HepG2 (cell line): ENCODE measurements around the gene RAP1GAP2. TPM values are rescaled to one million over a fixed set of nuclear protein-coding genes. Genes with fewer than 3 reads are reported as not detected.

Experiments
- ATAC-seq: fragments of 200-7000 bp; cut with Tn5 transposase; 3 replicates; pipeline ENCODE4 v1.9.1; 2020; ENCODE audit warnings: mild to moderate bottlenecking, moderate library complexity
- BruUV-seq: library from RNA; stranded (reverse); fragments of 400-500 nt; replicated peaks from 2 replicates; lab custom pipeline; 2021; lab: Mats Ljungman, UMichigan
- CTCF ChIA-PET: fragments of 300-600 bp; formaldehyde crosslinking; extraction: SDS; loops from one replicate; lab custom pipeline; 2021; ENCODE audit warnings: low total read pairs, inconsistent platforms, low intra/inter-chr PET ratio; lab: Yijun Ruan, JAX
- POLR2A ChIA-PET: fragments of 350-600 bp; sonication (Branson Sonifier 250); formaldehyde crosslinking; loops from one replicate; lab custom pipeline; 2020; ENCODE audit warnings: antibody characterized with exemption, inconsistent platforms; lab: Yijun Ruan, JAX
- DNase-seq: peaks from one replicate; pipeline ENCODE4 v3.0.0-alpha.2; 2015; ENCODE audit warnings: low spot score
- FAIRE-seq: peaks from 3 replicates; lab custom pipeline; 2011; peaks lifted over from hg19 to GRCh38; lab: Jason Lieb, UNC
- H2AFZ ChIP-seq: one replicate; pipeline ENCODE4 v1.6.1; 2011; ENCODE audit warnings: low read length, inconsistent platforms
- H3K27ac ChIP-seq: fragments of 300-600 bp; 3 replicates; pipeline ENCODE4 v1.8.0; 2011; ENCODE audit warnings: mixed run types, mild to moderate bottlenecking, mixed read lengths, low read length, inconsistent platforms; ENCODE audit not compliant: insufficient read depth; ENCODE audit errors: extremely low read length
- H3K27me3 ChIP-seq, 2 experiments: fragments of 200-600 bp in 1 of 2; 2 replicates in 1 of 2; 3 replicates in 1 of 2; pipeline versions ENCODE4 v1.6.0 to v1.8.0; 2011; ENCODE audit warnings: low read length in 2 of 2, mild to moderate bottlenecking in 2 of 2, moderate library complexity in 2 of 2, inconsistent platforms in 1 of 2; ENCODE audit not compliant: insufficient read depth in 2 of 2, control insufficient read depth in 1 of 2
- H3K36me3 ChIP-seq, 2 experiments: fragments of 200-600 bp in 1 of 2; replicated peaks in 1 of 2; 2 replicates in 1 of 2; 3 replicates in 1 of 2; pipeline versions ENCODE4 v1.5.1 to v1.8.0; 2011; ENCODE audit warnings: low read length in 2 of 2, inconsistent platforms in 1 of 2; ENCODE audit not compliant: insufficient read depth in 2 of 2, control insufficient read depth in 1 of 2
- H3K4me1 ChIP-seq: 2 replicates; pipeline ENCODE4 v1.5.1; 2012; ENCODE audit warnings: low read length, inconsistent platforms; ENCODE audit not compliant: insufficient read depth
- H3K4me2 ChIP-seq: 2 replicates; pipeline ENCODE4 v1.6.0; 2011; ENCODE audit warnings: low read depth, low read length, inconsistent platforms
- H3K4me3 ChIP-seq, 3 experiments: fragments of 200-600 bp in 1 of 3; sonication (generic), shearing (Covaris generic) in 1 of 3; replicated peaks in 1 of 3; 2 replicates each; pipeline ENCODE4 v1.5.1; 2011 to 2016; ENCODE audit warnings: low read length in 3 of 3, inconsistent platforms in 2 of 3, low read depth in 2 of 3, mild to moderate bottlenecking in 2 of 3, control low read depth in 1 of 3, mixed read lengths in 1 of 3; ENCODE audit not compliant: insufficient read depth in 1 of 3
- H3K79me2 ChIP-seq: one replicate; pipeline ENCODE4 v1.6.1; 2011; ENCODE audit warnings: low read length, inconsistent platforms; ENCODE audit not compliant: insufficient read depth
- H3K9ac ChIP-seq: 2 replicates; pipeline ENCODE4 v1.6.0; 2011; ENCODE audit warnings: mild to moderate bottlenecking, low read depth, low read length, inconsistent platforms; ENCODE audit not compliant: insufficient read depth
- H3K9me3 ChIP-seq: 2 replicates; pipeline ENCODE4 v1.5.1; 2012; ENCODE audit warnings: mild to moderate bottlenecking, low read length
- H4K20me1 ChIP-seq: 2 replicates; pipeline ENCODE4 v1.6.0; 2011; ENCODE audit warnings: inconsistent platforms, mild to moderate bottlenecking, low read length, moderate library complexity; ENCODE audit not compliant: insufficient read depth
- HNRNPUL1 ChIP-seq: fragments of 200-400 bp; formaldehyde crosslinking; IDR thresholded peaks from 2 replicates; pipeline ENCODE4 v1.6.1; 2017; ENCODE audit warnings: low read depth, mild to moderate bottlenecking, low read length, moderate library complexity
- KAT7 ChIP-seq: IDR thresholded peaks from 2 replicates; pipeline ENCODE4 v1.6.1; 2018; ENCODE audit warnings: borderline replicate concordance, missing compliant biosample characterization
- PAXIP1 ChIP-seq: sonication (generic); formaldehyde crosslinking; conservative IDR thresholded peaks from 2 replicates; pipeline ENCODE4 v1.4.0; 2020; ENCODE audit warnings: mild to moderate bottlenecking, missing genetic modification reagents, moderate library complexity
- REST ChIP-seq, 2 experiments: IDR thresholded peaks; 2 replicates each; pipeline ENCODE4 v1.6.1; 2011 to 2012; ENCODE audit warnings: low read length in 2 of 2, borderline replicate concordance in 1 of 2, low read depth in 1 of 2, mild to moderate bottlenecking in 1 of 2, moderate library complexity in 1 of 2
- TBP ChIP-seq: sonication (generic); formaldehyde crosslinking; IDR thresholded peaks from 2 replicates; pipeline ENCODE4 v1.5.0; 2020; ENCODE audit warnings: missing genetic modification reagents
- THAP7 ChIP-seq: sonication (generic); formaldehyde crosslinking; IDR thresholded peaks from 2 replicates; pipeline ENCODE4 v1.8.1; 2023; ENCODE audit warnings: mild to moderate bottlenecking, missing genetic modification reagents
- ZFAT ChIP-seq: sonication (generic); formaldehyde crosslinking; conservative IDR thresholded peaks from 2 replicates; pipeline ENCODE4 v1.8.1; 2023; ENCODE audit warnings: missing genetic modification reagents, inconsistent platforms
- ZFP82 ChIP-seq: sonication (generic); formaldehyde crosslinking; IDR thresholded peaks from 2 replicates; pipeline ENCODE4 v1.5.1; 2020; ENCODE audit warnings: mild to moderate bottlenecking, missing genetic modification reagents, borderline replicate concordance
- ZMAT3 ChIP-seq: sonication (generic); formaldehyde crosslinking; conservative IDR thresholded peaks from 2 replicates; pipeline ENCODE4 v1.7.0; 2021; ENCODE audit warnings: missing genetic modification reagents
- ZNF496 ChIP-seq: sonication (generic); formaldehyde crosslinking; IDR thresholded peaks from 2 replicates; pipeline ENCODE4 v1.8.1; 2023; ENCODE audit warnings: mild to moderate bottlenecking, moderate library complexity, missing genetic modification reagents; ENCODE audit not compliant: insufficient replicate concordance
- ZNF7 ChIP-seq: IDR thresholded peaks from 2 replicates; pipeline ENCODE4 v1.6.1; 2016; ENCODE audit warnings: missing biosample characterization, missing genetic modification reagents
- ZNF710 ChIP-seq: sonication (generic); formaldehyde crosslinking; IDR thresholded peaks from 2 replicates; pipeline ENCODE4 v1.5.0; 2020; ENCODE audit warnings: mild to moderate bottlenecking, missing genetic modification reagents, borderline replicate concordance
- WGBS: methylation state at CpG from one replicate; pipeline ENCODE4 v1.1.6; 2017; ENCODE audit warnings: low lambda C conversion rate; 5-methylcytosine and 5-hydroxymethylcytosine counted together
- in situ Hi-C: cut with HindIII; loops from 2 replicates; pipeline ENCODE4 v1.10.0; 2017; ENCODE audit warnings: low pct_unique_long_range_greater_than_20kb; ENCODE audit not compliant: extremely low pct_ligation_motif_present
- intact Hi-C: fragments of 100-400 bp; cut with micrococcal nuclease; formaldehyde crosslinking; loops from one replicate; pipeline ENCODE4 v1.10.0; 2022; ENCODE audit not compliant: unreplicated experiment
- polyA plus RNA-seq, 8 experiments: library from polyadenylated mRNA; depleted of rRNA in 3 of 8; stranded (reverse) in 7 of 8; unstranded in 1 of 8; fragments of >200 nt; fragmentation: Illumina TruSeq in 4 of 8; extraction: Trizol in 4 of 8; gene quantifications; 2 replicates each; pipeline versions ENCODE4 v1.2.1 to v1.2.3, GENCODE V29; 2011 to 2016; ENCODE audit warnings: low read depth in 4 of 8, missing spikeins in 1 of 8, mixed read lengths in 1 of 8; ENCODE audit not compliant: insufficient read depth in 1 of 8
- total RNA-seq, 5 experiments: library from RNA; depleted of rRNA; stranded (reverse); fragments of >200 nt; fragmentation: Illumina TruSeq; extraction: Trizol; gene quantifications; 2 replicates each; pipeline ENCODE4 v1.2.3, GENCODE V29; 2016; ENCODE audit warnings: low read depth in 1 of 5

RAP1GAP2 gene
- total and polyA plus RNA-seq, 2 of the 13 experiments (the other 11 are each of a cell fraction or from before 2014, with no cell fraction given): 10.9 to 12.0 TPM

GRCh38 chr17:2803386-2803785, 7.1 kb downstream of the RAP1GAP2 start:
- 70% methylated on average over 14 of the region's 14 CpGs for WGBS
- CTCF ChIA-PET: no interaction called here
- no peak overlapping the region for H3K4me3 ChIP-seq
- BruUV-seq: no TSS peak
- no peaks in the 10 kb centered on the region for H3K4me1 ChIP-seq
- H3K9ac ChIP-seq: no peak overlapping the region
- FAIRE-seq (no peak), ATAC-seq (no peak), DNase-seq (no peak)
- H3K27ac ChIP-seq: no peak overlapping the region
- H3K36me3 ChIP-seq: no peaks in the 10 kb centered on the region
- no peaks in the 10 kb centered on the region for H3K9me3 ChIP-seq
- TF ChIP-seq ZMAT3 (CRISPR knock-in tag) (no peak), ZNF496 (no peak), ZNF710 (CRISPR knock-in tag) (no peak), PAXIP1 (CRISPR knock-in tag) (no peak), HNRNPUL1 (no peak), REST (IDR thresholded peaks at IDR 0.05; ENCODE audit: borderline replicate concordance in 1 of 2, low read depth in 1 of 2, low read length in 2 of 2) (no peak), TBP (CRISPR knock-in tag) (no peak), ZFAT (no peak), KAT7 (no peak), THAP7 (CRISPR knock-in tag) (no peak), ZFP82 (no peak), ZNF7 (no peak)
- POLR2A ChIA-PET: no interaction called here
- H3K27me3 ChIP-seq: 0 out of 5 replicates have a peak, but pooled peaks cover 3 to 4% of the 10 kb centered on the region in 2 experiments
- in situ Hi-C loops: no loop called here
- no peaks in the 10 kb centered on the region for H3K79me2 ChIP-seq
- no peak overlapping the region for H2AFZ ChIP-seq
- intact Hi-C loops: no loop called here
- H3K4me2 ChIP-seq: no peak overlapping the region
- H4K20me1 ChIP-seq: no peaks in the 10 kb centered on the region
